Measurements from ENCODE around the gene BTNL2. TPM values are rescaled to one million over a fixed set of nuclear protein-coding genes. Genes with fewer than 3 reads are reported as not detected.

The BTNL2 gene
- total RNA-seq, 2 donors from 2014 or later: not detected

DNA sequence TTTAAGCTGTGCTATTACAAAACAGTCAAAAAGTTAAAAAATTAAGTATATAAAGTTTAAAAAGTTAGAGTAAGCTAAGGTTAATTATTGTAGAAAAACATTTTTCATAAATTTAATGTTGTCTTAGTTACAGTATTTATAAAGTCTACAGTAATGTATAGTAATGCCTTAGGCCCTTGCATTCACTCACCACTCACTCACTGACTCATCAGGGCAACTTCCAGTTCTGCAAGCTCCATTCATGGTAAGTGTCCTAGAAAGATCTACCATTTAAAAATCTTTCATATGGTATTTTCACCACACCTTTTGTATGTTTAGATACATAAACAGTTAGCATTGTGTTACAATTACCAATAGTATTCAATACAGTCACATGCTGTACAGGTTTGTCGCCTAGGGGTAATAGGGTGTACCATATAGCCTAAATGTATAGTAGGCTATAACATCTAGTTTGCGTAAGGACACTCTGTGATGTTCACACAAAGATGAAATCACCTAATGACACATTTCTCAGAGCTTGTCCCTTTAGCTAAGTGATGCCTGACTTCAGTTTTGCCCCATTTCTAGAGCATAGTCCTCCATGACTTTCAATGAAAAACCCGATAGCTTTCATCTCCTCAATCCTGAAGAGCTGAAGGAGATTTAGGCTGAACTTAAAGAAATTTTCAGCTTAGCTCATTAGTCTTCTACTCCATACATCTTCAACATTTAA is 17.8 kb upstream of the BTNL2 start:
- intact Hi-C loops (cut with DNase I, micrococcal nuclease): no loop called here
- DNase-seq (no peak), ATAC-seq (no peak)

DNA sequence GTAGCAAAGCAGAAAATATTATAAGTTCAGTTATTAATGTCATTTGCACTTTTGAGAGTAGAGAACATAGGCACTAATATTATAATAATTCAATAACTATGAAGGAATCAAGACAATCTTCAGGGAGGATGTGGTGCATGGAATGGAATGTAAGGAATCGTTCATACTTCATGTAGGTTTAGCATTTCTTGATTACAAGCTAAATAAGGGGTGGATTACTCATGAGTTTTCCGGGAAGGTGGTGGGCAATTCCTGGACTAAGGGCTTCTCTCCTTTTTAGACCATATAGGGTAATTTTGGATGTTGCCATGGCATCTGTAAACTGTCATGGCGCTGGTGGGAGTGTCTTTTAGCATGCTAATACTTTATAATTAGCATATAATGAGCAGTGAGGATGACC is 9.1 kb upstream of the BTNL2 start:
- intact Hi-C loops (cut with DNase I, micrococcal nuclease): loop anchor here (2.0 to 10.0 kb wide), 4 partner anchors 286 to 381 kb away; no protein-coding TSS in a partner anchor
- ATAC-seq (no peak), DNase-seq (no peak)

DNA sequence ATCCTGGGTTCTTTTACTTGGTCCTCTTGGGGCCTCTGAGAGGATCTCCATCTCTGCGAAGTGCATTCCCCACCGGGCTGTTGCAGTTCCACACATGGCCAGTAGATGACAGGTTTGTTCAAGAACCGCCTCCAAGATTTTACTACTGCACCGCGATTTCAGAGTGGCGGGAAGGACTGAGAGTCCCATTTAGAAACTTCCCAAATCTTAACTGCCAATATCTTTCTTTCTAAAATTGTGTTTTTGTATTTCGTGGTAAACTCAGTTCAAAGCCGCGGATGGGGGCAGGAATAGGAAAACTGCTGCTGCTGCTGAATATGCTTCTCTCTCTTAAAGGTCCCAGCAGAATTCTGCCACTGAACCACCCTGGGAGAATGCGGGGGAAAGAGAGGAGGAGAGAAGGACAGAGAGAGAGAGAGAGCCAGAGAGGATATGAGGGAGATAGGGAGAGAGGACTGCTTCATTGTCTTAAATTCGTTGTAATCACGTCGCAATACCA is 8.6 kb upstream of the BTNL2 start:
- intact Hi-C loops (cut with DNase I, micrococcal nuclease): loop anchor here (2.0 to 10.0 kb wide), 4 partner anchors 287 to 381 kb away; no protein-coding TSS in a partner anchor

DNA sequence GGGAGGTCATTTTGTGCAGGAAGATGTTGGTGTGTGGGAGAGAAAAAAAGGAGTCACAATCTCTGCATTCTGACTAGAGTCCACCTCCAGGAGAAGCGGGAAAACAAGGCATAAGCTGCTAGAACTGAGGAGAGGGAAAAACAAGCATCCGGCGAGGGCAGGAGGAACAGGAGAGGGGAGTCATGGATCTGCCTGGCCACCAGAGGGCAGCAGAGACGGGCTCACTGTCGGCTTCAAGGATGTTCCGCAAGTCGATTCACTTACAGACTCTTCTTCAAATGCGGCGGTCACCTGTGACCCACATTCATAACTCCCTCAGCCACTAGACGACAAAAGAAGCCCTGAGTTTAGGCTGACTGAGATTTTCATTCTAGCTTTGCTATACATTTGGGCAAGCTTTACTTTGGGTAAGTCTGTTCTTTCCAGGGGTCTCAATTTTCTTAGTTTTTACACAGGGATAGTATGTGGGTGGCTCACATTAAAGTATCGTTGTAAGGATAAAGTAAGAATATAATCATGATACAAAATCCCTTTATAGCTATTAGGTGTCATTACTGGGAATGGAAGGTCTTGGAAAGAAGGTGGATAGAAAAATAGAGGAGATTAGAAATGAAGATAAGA is 6.6 kb upstream of the BTNL2 start:
- ATAC-seq (peak; percentile 83), DNase-seq (peak; percentile 67 to 84)
- intact Hi-C loops (cut with DNase I, micrococcal nuclease): loop anchor here in 1 of 2 donors (10.0 kb wide), 2 partner anchors 291 to 381 kb away; no protein-coding TSS in a partner anchor

More for the DNA sequence above, 8.6 kb upstream of the BTNL2 start:
- ATAC-seq: peak; percentile 53
- peak; percentile 53 to 84 for DNase-seq

DNA sequence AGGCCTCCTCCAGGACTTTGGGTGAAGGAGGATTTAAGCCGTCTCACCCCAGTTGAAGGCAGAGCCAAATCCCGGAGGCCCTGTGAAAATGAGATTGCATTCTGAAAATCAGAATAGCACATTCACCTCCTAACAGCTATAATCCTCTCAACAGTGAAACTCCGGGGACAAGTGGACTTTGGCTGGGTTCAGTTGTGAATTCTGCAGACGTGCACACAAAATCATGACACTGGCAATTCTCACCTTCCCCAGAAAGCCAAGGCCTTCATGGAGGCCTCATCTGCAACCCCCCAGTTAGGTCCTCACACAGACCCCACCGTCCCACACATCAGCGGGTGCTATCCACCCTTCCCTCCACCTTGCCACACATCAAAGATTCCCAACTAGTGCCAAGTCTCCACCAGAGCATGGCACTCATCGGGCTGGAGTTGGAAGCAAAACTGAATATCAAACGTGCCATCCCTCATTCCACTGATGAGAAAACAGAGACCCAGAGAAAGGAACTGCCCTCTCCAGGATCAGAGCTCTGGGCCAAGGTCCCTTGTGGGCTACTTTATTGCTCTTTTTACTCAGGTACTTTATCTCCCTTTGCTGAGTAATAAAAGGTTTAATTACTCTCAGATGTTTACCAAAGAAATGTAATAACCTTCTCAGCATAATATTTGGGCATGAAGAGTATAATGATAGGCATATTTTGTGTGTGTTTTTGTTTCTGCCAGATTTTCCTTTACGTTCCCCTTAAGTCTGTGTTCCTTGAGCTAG is 4.8 kb upstream of the BTNL2 start:
- DNase-seq: no peak
- intact Hi-C loops (cut with DNase I, micrococcal nuclease): loop anchor here in 1 of 2 donors (10.0 kb wide), 2 partner anchors 293 to 383 kb away; no protein-coding TSS in a partner anchor

DNA sequence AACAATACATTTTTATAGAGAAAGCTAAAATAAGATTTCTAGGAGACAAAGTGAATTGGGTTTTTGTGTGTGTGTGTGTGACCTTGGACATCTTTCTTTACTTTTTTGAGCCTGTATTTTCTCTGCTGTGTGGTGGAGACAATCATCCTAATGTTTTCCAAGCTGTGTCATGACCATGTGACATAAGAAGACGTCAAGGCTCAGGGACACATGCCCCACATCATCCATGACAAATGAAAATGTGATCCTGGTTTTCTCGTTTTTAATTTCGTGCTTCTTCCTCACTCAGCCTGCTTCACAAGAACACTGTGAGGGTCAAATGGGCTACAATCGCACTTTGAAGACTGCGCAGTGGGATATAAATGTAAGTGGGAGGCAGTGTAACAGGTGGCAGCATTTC is 3.9 kb upstream of the BTNL2 start:
- no peak for ATAC-seq
- no peak for DNase-seq
- intact Hi-C loops (cut with DNase I, micrococcal nuclease): loop anchor here in 1 of 2 donors (10.0 kb wide), 2 partner anchors 294 to 384 kb away; no protein-coding TSS in a partner anchor

More for the DNA sequence above, 4.8 kb upstream of the BTNL2 start:
- peak; percentile 88 for ATAC-seq

DNA sequence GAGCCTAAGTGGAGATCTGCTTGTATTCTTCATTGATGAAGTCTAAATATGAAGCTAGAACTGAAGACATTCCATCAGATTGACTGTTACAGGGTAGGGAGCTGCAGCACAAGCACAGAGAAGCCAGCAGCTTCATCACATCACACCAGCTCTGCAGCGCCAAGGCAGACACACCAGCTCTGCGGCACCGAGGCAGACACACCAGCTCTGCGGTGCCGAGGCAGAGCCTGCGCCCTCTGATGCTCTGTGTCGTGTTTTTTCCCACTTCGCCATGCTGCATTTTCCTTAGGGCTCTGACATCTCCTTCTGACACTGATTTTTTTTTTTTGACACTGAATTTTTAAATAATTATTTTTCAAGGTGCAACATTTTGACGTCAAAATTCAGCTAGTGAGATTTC is 784 bp downstream of the BTNL2 start:
- no peak for DNase-seq
- no peak for ATAC-seq
- intact Hi-C loops (cut with DNase I, micrococcal nuclease): no loop called here

DNA sequence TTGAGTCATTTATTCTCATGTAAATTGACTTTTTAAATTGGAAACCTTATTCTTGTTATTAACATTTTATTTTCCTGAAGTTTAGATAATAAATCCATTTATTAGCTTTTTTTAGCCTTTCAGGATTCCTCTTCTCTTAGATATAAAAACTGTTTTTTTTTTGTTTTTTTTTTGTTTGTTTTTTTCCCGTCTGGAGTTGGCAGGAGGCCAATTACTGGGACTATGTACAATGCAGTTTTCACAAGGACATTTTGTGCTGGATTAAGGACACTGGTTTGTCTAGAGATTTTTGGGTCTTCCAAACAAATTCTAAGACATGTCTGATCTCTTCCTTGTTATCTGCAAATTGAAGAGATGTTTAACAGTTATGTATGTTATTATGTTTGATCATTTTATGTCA is 1.3 kb downstream of the BTNL2 start:
- DNase-seq: no peak
- ATAC-seq: no peak
- intact Hi-C loops (cut with DNase I, micrococcal nuclease): no loop called here

DNA sequence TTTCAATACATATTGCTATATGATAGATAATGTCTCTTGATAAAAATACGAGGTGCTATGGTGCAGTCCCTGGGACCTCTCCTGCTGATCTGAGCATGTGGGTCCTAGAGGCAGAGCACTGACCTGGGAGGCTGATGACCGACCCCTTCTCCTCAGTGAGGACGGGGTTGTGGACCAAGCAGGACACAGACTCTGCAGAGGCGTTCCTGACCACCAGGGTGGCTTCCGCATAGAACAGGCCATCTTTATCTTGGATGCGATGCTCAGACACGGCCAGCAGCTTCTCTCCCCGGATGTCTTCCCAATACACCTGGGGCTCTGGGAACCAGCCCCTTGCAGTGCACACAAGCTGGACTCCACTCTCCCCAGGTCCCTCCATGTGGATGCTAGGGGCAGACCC is 4.2 kb downstream of the BTNL2 start:
- intact Hi-C loops (cut with DNase I, micrococcal nuclease): no loop called here
- no peak for DNase-seq
- no peak for ATAC-seq

DNA sequence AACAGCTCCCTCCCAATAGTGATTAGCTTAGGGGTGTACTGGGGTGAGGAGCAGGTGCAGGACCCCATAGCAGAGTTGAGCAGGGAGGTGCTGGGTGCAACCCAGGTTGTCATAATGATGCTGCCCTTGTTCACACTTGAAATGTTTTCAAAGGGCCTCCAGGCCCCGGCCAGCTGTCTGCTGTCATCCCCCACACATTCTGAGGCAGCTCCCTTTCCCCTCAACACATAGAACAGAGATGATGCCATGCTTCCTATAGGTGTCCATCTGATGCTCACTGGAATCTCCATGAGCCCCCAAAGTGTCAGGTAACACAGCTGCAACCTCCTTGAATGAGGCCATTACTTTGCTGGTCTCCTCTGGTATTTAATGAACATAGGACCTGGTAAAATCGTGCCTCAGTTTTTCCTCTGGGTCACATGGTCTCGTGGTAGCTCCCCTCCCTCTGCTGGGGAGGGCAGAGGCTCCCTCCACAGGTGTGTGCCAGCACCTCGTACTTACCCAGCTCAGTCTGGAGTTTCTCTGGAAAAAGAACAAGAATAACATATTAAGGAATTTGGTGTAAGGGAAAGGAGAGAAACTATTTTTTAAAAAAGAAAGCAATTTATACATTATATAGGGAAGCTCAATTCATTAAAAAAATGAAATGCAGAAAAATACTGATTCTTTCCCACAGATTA is 5.6 kb downstream of the BTNL2 start:
- intact Hi-C loops (cut with DNase I, micrococcal nuclease): no loop called here
- DNase-seq (no peak), ATAC-seq (no peak)

DNA sequence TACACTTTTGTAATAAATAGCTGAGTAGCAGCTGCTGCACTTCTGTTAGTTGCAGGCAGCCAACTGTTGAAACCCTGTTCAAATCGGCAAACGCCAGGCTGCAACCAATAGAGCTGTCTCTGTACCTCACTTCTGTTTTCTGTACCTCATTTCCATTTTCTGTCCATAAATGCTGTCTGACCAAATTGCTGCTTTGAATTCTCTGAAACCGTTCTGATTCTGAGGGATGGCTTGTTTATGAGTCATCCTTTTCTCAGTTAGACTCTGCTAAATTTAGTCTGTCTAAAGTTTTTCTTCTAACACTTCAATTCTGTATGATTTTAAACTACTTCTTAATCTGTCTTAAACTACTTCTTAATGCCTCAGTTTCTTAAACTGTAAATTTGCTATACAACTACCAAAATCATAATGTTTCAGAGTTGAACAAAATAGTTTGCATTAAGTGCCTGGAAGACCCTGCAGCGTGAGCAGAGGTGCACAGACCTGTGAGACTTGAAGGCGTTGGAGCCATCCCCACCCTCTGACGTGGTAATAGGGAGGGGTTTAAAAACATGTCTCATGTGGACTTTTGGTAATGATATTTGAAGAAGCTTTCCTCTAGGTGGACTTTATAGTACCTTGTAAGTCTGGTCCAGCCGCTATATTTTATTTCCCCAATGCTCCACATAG is 9.6 kb downstream of the BTNL2 start:
- no peak for DNase-seq
- peak; percentile 27 for ATAC-seq
- intact Hi-C loops (cut with DNase I, micrococcal nuclease): no loop called here

DNA sequence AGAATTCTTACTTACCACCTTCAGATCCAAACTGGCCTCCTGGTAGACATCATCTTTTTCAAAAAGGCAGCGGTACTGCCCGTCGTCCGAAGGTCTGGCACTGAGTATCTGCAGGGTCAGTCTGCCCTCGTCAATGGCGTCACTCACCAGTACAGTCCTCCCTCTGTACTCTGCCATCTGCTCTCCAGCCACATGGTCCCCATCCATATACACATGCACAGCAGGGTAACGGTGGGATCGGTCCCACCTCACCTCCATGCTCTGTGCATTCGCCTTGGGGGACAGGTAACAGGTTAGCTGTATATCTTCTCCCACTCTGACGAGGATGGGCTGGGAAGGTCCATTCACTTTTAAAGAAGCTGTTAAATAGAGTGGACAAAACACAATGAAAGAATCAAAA is 11.0 kb downstream of the BTNL2 start:
- no peak for DNase-seq
- intact Hi-C loops (cut with DNase I, micrococcal nuclease): no loop called here
- no peak for ATAC-seq

DNA sequence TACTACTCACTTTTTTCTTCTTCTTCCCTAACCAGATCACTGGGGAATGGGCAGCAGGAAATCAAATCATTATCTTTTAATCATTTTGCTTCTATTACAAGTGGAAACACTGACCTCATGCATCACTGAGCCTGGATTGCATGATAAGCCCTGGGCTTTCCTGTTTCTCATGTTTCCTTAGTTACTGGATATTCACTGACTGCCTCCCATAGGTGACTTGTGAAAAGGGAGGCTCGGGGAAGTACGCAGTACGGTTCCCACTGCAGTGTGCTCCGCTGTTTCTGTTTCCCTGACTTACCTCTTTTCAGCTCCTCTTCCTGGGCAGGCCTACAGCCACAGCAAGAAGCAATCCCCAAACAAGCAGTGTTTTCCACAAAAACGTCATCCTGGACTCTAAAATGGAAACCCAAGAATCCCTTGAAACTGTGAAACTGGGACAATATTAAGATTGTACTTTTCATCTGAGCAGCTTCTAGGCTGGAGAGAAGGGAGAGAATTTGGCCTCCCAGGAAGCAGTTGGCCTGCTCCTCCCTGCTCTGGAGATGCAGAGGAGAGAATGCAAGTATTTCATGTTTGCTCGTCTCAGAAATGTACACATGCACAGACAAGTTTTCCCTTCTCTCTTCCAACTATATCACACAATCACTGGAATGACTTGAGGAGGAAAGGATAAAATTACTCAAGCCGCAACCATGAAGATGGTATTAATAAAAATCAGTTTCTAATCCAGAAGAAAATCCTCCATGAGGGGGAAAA is 13.1 kb downstream of the BTNL2 start:
- DNase-seq (no peak), ATAC-seq (no peak)

DNA sequence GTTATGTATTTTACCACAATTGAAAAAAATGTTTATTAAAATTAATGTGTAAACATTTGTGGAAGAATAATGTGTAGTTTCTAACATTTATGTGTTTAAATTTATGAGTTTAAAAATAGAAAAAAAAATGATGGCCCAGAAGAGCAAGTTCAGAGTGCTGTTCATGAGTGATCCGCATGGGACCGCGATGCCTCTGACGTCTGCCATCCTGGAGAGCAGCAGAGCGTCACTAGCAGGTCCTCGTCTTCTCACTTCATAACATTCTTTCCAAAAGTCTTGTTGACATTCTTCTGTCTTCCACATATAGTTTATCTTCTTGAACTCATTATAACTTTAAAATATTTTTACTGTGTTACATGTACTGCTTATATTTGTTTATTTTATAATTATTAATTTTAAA is 15.5 kb downstream of the BTNL2 start:
- no peak for DNase-seq
- intact Hi-C loops (cut with DNase I, micrococcal nuclease): no loop called here
- no peak for ATAC-seq

More for the DNA sequence above, 13.1 kb downstream of the BTNL2 start:
- intact Hi-C loops (cut with DNase I, micrococcal nuclease): no loop called here

DNA sequence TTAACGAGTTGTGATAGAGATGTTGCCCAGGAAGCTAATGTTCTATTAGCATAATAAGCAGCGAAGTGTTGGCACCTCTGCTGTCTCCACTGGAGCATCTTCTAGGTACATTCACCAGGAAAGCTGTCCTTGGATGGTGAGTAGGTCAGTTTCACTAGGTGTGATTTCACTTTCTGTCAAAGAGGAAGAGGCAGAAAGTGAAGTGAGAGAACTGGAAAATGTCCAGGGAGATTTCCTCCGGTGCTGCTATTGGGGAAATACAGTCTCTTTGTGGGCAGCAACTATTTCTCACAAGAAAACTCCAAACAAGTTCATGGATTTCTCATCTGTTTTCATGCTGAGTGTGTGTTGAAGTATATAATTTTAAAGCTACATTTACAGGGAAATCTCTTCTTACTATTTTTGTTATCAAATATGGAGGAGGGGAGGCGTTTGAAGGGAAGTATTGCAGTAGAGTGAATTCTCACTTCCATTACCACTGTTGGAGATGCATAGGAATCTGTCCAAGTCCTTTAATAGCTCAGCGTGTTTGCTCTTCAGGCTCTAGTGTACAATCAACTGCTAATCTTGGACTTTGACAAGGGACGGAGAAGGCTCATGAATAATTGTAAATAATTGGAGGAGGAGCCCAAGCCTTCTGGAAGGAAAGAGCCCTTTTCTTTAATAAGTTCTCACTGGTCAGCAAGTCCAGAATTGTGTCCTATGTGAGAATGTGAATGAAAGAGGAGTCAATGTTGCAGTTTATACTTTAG is 19.2 kb downstream of the BTNL2 start:
- ATAC-seq: no peak
- no peak for DNase-seq
- intact Hi-C loops (cut with DNase I, micrococcal nuclease): no loop called here

DNA sequence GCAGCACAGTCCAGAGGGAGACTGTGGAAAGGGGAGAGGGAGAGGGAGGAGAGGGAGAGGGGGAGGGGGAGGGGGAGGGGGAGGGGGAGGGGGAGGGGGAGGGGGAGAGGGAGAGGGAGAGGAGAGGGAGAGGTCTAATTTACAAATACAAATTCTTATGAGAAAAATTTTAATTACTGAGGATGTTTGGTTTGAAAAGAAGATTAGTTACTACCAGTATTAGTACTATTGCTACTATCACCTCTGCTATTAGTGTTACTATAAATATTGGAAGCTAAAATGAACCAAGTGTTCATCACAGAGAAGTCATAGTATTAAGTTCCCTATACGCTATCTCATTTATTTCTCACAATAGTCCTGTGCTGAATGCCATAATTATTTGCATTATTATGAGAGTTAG is 20.9 kb downstream of the BTNL2 start:
- intact Hi-C loops (cut with DNase I, micrococcal nuclease): no loop called here
- ATAC-seq (no peak), DNase-seq (no peak)

All from left colon (tissue), 2 donors.